GM10266 (cell line): Measurements from ENCODE around the gene TXNDC11.

Experiments
- DNase-seq: peaks from one replicate; pipeline ENCODE4 v3.0.0; 2012; ENCODE audit errors: extremely low spot score
- CTCF ChIP-seq: IDR thresholded peaks from 2 replicates; pipeline ENCODE4 v1.5.1; 2012; ENCODE audit warnings: mild to moderate bottlenecking, low read depth; ENCODE audit not compliant: control insufficient read depth, insufficient read depth; ENCODE audit errors: missing control alignments

The TXNDC11 gene

GRCh38 chr16:11692651-11693050 is 50.0 kb downstream of the TXNDC11 start:
- no peak for TF ChIP-seq CTCF
- no peak for DNase-seq

- no peak for DNase-seq
These were observed 50.5 kb downstream of the TXNDC11 start for GRCh38 chr16:11692171-11692570.

DNA sequence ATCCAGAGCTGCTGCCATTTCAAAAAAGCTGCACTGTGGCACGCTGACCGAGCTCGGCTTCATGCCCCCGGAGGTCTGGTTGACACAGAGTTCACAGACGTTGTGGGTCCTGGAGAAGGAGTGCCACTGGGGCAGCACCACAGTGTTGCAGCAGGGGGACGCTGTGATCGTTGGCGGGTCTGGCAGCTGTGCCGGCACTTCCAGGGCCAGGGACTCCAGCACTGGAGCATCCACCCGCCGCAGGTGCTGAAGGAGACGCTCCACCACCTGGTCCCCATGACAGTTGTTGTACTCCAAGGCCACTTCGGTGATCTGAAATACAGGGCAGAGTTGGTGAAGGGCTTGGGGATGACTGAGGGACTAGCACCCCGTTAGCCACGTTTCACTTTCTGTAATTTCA is 50.9 kb downstream of the TXNDC11 start:
- no peak for DNase-seq
- TF ChIP-seq CTCF = no peak

More at GRCh38 chr16:11692171-11692570, 50.5 kb downstream of the TXNDC11 start:
- TF ChIP-seq CTCF = no peak

DNA sequence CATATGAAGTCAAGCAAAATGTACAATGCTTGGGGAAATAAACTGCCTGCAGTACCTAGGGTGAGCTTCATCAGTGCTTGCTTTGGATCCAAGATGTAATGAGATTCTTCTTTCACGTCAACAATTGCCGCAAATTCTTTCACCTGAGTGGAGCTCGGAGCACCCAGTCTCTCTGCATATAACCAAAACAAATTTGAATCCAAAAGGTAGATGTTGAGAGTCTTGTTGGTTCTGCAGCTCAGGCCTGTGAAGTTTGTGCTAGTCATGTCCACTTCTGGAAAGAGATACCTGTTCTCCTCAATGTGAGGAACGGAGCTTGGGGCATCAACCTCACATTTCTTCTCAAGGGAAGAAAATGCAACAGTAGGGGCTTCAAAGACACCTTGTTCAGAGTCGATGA is 51.4 kb downstream of the TXNDC11 start:
- DNase-seq = no peak
- no peak for TF ChIP-seq CTCF

- peak; percentile 58 for DNase-seq
- no peak for TF ChIP-seq CTCF
These were observed 53.4 kb downstream of the TXNDC11 start for GRCh38 chr16:11689031-11689840.

DNA sequence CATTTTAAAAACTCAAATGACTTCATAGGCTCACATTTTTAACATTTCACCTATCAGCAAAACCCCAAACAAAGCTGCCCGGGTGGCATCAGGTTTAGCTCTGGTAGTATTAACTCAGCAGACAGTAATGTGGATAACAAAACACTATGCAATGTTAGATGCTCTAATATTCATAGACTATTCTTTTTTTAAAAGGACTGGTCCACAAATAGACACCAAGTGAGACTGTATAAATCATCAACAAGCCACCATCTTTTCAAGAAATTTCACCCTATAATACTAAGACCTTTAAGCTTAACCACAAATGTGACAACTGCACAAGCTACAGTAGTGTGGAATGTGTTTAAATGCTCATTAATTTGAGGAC is 54.2 kb downstream of the TXNDC11 start:
- DNase-seq = no peak
- TF ChIP-seq CTCF = no peak
